ENCODE measurements around the gene CHD9. TPM values are rescaled to one million over a fixed set of nuclear protein-coding genes. Genes with fewer than 3 reads are reported as not detected.

CHD9 gene
- total RNA-seq, 2 donors from 2014 or later: 39.2 to 66.1 TPM

GRCh38 chr16:53235851-53236250 lies 181.1 kb downstream of the CHD9 start:
- DNase-seq: no peak
- Histone ChIP-seq H3K27me3 (no peaks in the 10 kb centered on the region), H3K9ac (ENCODE audit: low read depth in 2 of 2, low read length in 2 of 2) (no peak overlapping the region), H3K9me3 (no peaks in the 10 kb centered on the region), H3K4me3 (no peak overlapping the region), H3K4me1 (no peaks in the 10 kb centered on the region), H3K36me3 (peaks cover 6% of the 10 kb centered on the region), H3K27ac (no peak overlapping the region)
- no peak for TF ChIP-seq CTCF (IDR thresholded peaks at IDR 0.05)
- intact Hi-C loops (cut with DNase I): loop anchor here (10.0 kb wide), 1 partner anchor 219 kb away; no protein-coding TSS in a partner anchor

- H3K36me3 ChIP-seq: peaks cover 11% of the 10 kb centered on the region
Measured at GRCh38 chr16:53249331-53249730, 194.5 kb downstream of the CHD9 start.

GRCh38 chr16:53257001-53257400 lies 202.2 kb downstream of the CHD9 start:
- DNase-seq: no peak
- H3K4me3 ChIP-seq: no peak overlapping the region
- no peak overlapping the region for H3K27ac ChIP-seq
- H3K9ac ChIP-seq (ENCODE audit: low read depth in 2 of 2, low read length in 2 of 2): no peak overlapping the region
- H3K4me1 ChIP-seq: no peaks in the 10 kb centered on the region
- no peaks in the 10 kb centered on the region for H3K27me3 ChIP-seq
- no peaks in the 10 kb centered on the region for H3K36me3 ChIP-seq
- H3K9me3 ChIP-seq: no peaks in the 10 kb centered on the region
- TF ChIP-seq CTCF (IDR thresholded peaks at IDR 0.05): no peak
- intact Hi-C loops (cut with DNase I): loop anchor here (10.0 kb wide), 1 partner anchor 48 kb away; no protein-coding TSS in a partner anchor

More at GRCh38 chr16:53249331-53249730, 194.5 kb downstream of the CHD9 start:
- no peaks in the 10 kb centered on the region for H3K4me1 ChIP-seq
- no peak for DNase-seq
- no peaks in the 10 kb centered on the region for H3K9me3 ChIP-seq
- H3K9ac ChIP-seq (ENCODE audit: low read depth in 2 of 2, low read length in 2 of 2): no peak overlapping the region
- no peaks in the 10 kb centered on the region for H3K27me3 ChIP-seq
- H3K27ac ChIP-seq: no peak overlapping the region
- intact Hi-C loops (cut with DNase I): no loop called here
- TF ChIP-seq CTCF (IDR thresholded peaks at IDR 0.05): no peak
- no peak overlapping the region for H3K4me3 ChIP-seq

- Histone ChIP-seq H3K36me3 (no peaks in the 10 kb centered on the region), H3K4me3 (no peak overlapping the region), H3K27ac (no peak overlapping the region), H3K27me3 (no peaks in the 10 kb centered on the region), H3K4me1 (no peaks in the 10 kb centered on the region), H3K9ac (ENCODE audit: low read depth in 2 of 2, low read length in 2 of 2) (no peak overlapping the region), H3K9me3 (no peaks in the 10 kb centered on the region)
- no peak for DNase-seq
- intact Hi-C loops (cut with DNase I): loop anchor here (10.0 kb wide), 1 partner anchor 46 kb away; no protein-coding TSS in a partner anchor
- TF ChIP-seq CTCF (IDR thresholded peaks at IDR 0.05): no peak
Measured at GRCh38 chr16:53258809-53259208, 204.0 kb downstream of the CHD9 start.

GRCh38 chr16:53261276-53261675 lies 206.5 kb downstream of the CHD9 start:
- no peak overlapping the region for H3K9ac ChIP-seq (ENCODE audit: low read depth in 2 of 2, low read length in 2 of 2)
- no peak overlapping the region for H3K4me3 ChIP-seq
- H3K27me3 ChIP-seq: no peaks in the 10 kb centered on the region
- no peak for DNase-seq
- intact Hi-C loops (cut with DNase I): no loop called here
- H3K27ac ChIP-seq: no peak overlapping the region
- no peak for TF ChIP-seq CTCF (IDR thresholded peaks at IDR 0.05)
- H3K36me3 ChIP-seq: no peaks in the 10 kb centered on the region
- no peaks in the 10 kb centered on the region for H3K4me1 ChIP-seq
- H3K9me3 ChIP-seq: no peaks in the 10 kb centered on the region
